Measurements from ENCODE around the gene NEU1.

DNA sequence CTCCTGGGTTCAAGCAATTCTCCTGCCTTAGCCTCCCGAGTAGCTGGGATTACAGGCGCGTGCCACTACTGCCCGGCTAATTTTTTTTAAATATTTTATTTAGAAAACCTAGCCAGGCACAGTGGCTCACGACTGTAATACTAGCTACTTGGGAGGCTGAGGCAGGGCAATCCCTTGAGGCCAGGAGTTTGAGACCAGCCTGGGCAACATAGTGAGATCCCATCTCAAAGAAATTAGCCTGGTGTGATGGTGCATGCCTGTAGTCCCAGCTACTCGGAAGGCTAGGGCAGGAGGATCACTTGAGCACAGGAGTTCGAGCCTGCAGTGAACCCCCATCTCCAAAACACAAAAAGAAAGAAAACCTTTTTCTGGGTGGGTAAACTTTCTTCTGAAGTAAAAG, 13.7 kb upstream of the NEU1 start:
- TF ChIP-seq POLR2A (IDR thresholded peaks at IDR 0.05) = no peak
- TF ChIP-seq, protein P1, sequence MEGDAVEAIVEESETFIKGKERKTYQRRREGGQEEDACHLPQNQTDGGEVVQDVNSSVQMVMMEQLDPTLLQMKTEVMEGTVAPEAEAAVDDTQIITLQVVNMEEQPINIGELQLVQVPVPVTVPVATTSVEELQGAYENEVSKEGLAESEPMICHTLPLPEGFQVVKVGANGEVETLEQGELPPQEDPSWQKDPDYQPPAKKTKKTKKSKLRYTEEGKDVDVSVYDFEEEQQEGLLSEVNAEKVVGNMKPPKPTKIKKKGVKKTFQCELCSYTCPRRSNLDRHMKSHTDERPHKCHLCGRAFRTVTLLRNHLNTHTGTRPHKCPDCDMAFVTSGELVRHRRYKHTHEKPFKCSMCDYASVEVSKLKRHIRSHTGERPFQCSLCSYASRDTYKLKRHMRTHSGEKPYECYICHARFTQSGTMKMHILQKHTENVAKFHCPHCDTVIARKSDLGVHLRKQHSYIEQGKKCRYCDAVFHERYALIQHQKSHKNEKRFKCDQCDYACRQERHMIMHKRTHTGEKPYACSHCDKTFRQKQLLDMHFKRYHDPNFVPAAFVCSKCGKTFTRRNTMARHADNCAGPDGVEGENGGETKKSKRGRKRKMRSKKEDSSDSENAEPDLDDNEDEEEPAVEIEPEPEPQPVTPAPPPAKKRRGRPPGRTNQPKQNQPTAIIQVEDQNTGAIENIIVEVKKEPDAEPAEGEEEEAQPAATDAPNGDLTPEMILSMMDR (IDR thresholded peaks at IDR 0.05 in 4 of 5, conservative IDR thresholded peaks at IDR 0.05 in 1 of 5) = no peak

All from gastrocnemius medialis (tissue), 4 donors.